H1 (cell line): ENCODE data around the gene DNLZ. TPM values are rescaled to one million over a fixed set of nuclear protein-coding genes. Genes with fewer than 3 reads are reported as not detected.

Experiments
- CTCF ChIA-PET: fragments of 300-600 bp; sonication (Branson Sonifier 250); formaldehyde crosslinking; loops from one replicate; lab custom pipeline; 2021; ENCODE audit not compliant: partially characterized antibody; lab: Charles Lee
- POLR2A ChIA-PET: fragments of 300-600 bp; sonication (Branson Sonifier 250); formaldehyde crosslinking; loops from one replicate; lab custom pipeline; 2021; ENCODE audit warnings: inconsistent platforms; ENCODE audit not compliant: partially characterized antibody; lab: Charles Lee
- DNase-seq, 2 experiments: peaks; one replicate each; pipeline versions ENCODE4 v3.0.0 to v3.0.0-alpha.2; 2010 to 2022; ENCODE audit warnings: low spot score in 2 of 2, low read depth in 1 of 2, mixed read lengths in 1 of 2
- FAIRE-seq: peaks from 2 replicates; lab custom pipeline; 2011; peaks lifted over from hg19 to GRCh38; lab: Jason Lieb, UNC
- H2AFZ ChIP-seq: 2 replicates; pipeline ENCODE4 v1.8.1; 2012; ENCODE audit warnings: low read length, inconsistent platforms
- H2AK5ac ChIP-seq: 2 replicates; pipeline ENCODE4 v1.6.1; 2013; ENCODE audit warnings: low read depth, low read length
- H2BK120ac ChIP-seq: replicated peaks from 2 replicates; pipeline ENCODE3; 2013; ENCODE audit warnings: low read depth, low read length, inconsistent platforms
- H2BK12ac ChIP-seq: 2 replicates; pipeline ENCODE4 v1.6.1; 2013; ENCODE audit warnings: low read depth, low read length
- H2BK15ac ChIP-seq: 2 replicates; pipeline ENCODE4 v1.6.1; 2013; ENCODE audit warnings: low read length
- H2BK20ac ChIP-seq: 2 replicates; pipeline ENCODE4 v1.6.1; 2013; ENCODE audit warnings: low read length
- H2BK5ac ChIP-seq: 2 replicates; pipeline ENCODE4 v1.6.1; 2013; ENCODE audit warnings: low read depth, low read length
- H3K14ac ChIP-seq: 2 replicates; pipeline ENCODE4 v1.6.1; 2013; ENCODE audit warnings: inconsistent platforms; ENCODE audit not compliant: insufficient read length
- H3K18ac ChIP-seq: 2 replicates; pipeline ENCODE4 v1.6.1; 2013; ENCODE audit warnings: low read length; ENCODE audit errors: extremely low read depth
- H3K23ac ChIP-seq: 2 replicates; pipeline ENCODE4 v1.6.1; 2013; ENCODE audit warnings: inconsistent platforms; ENCODE audit not compliant: insufficient read length
- H3K23me2 ChIP-seq: 2 replicates; pipeline ENCODE4 v1.6.1; 2013; ENCODE audit warnings: low read depth, low read length
- H3K27ac ChIP-seq: 2 replicates; pipeline ENCODE4 v1.6.1; 2011; ENCODE audit warnings: low read depth, low read length, inconsistent platforms
- H3K27me3 ChIP-seq, 4 experiments: replicated peaks in 1 of 4; 1 replicate in 1 of 4; 2 replicates in 3 of 4; pipeline versions ENCODE4 v1.6.1 to v1.8.1; 2011 to 2013; ENCODE audit warnings: low read length in 3 of 4, mild to moderate bottlenecking in 3 of 4, inconsistent platforms in 2 of 4, mixed read lengths in 2 of 4, moderate library complexity in 1 of 4; ENCODE audit not compliant: control insufficient read depth in 3 of 4, insufficient read depth in 3 of 4; ENCODE audit errors: extremely low read depth in 1 of 4
- H3K36me3 ChIP-seq, 4 experiments: 2 replicates each; pipeline versions ENCODE4 v1.6.1 to v1.8.1; 2011 to 2013; ENCODE audit warnings: mild to moderate bottlenecking in 4 of 4, low read length in 3 of 4, moderate library complexity in 2 of 4, control low read depth in 1 of 4, inconsistent platforms in 1 of 4; ENCODE audit not compliant: insufficient read depth in 4 of 4, control insufficient read depth in 2 of 4
- H3K4ac ChIP-seq: replicated peaks from 2 replicates; pipeline ENCODE3; 2013; ENCODE audit warnings: low read length, low read depth, mixed read lengths, inconsistent platforms; ENCODE audit not compliant: insufficient read length
- H3K4me1 ChIP-seq, 4 experiments: replicated peaks in 1 of 4; 1 replicate in 1 of 4; 2 replicates in 3 of 4; pipeline versions ENCODE4 v1.6.1 to v1.8.1; 2011 to 2013; ENCODE audit warnings: low read length in 3 of 4, inconsistent platforms in 2 of 4, mixed read lengths in 1 of 4; ENCODE audit not compliant: insufficient read depth in 4 of 4, control insufficient read depth in 3 of 4
- H3K4me2 ChIP-seq, 2 experiments: 2 replicates each; pipeline versions ENCODE4 v1.6.1 to v1.8.1; 2011 to 2013; ENCODE audit warnings: low read depth in 2 of 2, low read length in 2 of 2, control low read depth in 1 of 2, inconsistent platforms in 1 of 2, mild to moderate bottlenecking in 1 of 2; ENCODE audit not compliant: insufficient read depth in 1 of 2
- H3K4me3 ChIP-seq, 4 experiments: fragments of 200-600, 300-600 bp in 1 of 4; sonication (generic), shearing (Covaris generic), sonication (Bioruptor Twin) in 1 of 4; 2 replicates each; pipeline versions ENCODE4 v1.5.1 to v1.8.1; 2011 to 2016; ENCODE audit warnings: low read length in 4 of 4, low read depth in 3 of 4, control low read depth in 2 of 4, inconsistent platforms in 2 of 4, mild to moderate bottlenecking in 2 of 4, mixed read lengths in 1 of 4, moderate library complexity in 1 of 4; ENCODE audit not compliant: insufficient read depth in 2 of 4; ENCODE audit errors: extremely low read depth in 1 of 4
- H3K56ac ChIP-seq: replicated peaks from 2 replicates; pipeline ENCODE3; 2013; ENCODE audit warnings: low read depth, mild to moderate bottlenecking, mixed read lengths, low read length, inconsistent platforms; ENCODE audit not compliant: insufficient read length
- H3K79me1 ChIP-seq: 2 replicates; pipeline ENCODE4 v1.6.1; 2013; ENCODE audit warnings: low read depth, low read length, control low read depth
- H3K79me2 ChIP-seq, 2 experiments: 2 replicates each; pipeline versions ENCODE4 v1.6.1 to v1.8.1; 2012 to 2013; ENCODE audit warnings: low read length in 2 of 2, mild to moderate bottlenecking in 2 of 2, inconsistent platforms in 1 of 2; ENCODE audit not compliant: insufficient read depth in 2 of 2, control insufficient read depth in 1 of 2
- H3K9ac ChIP-seq, 4 experiments: replicated peaks in 1 of 4; 1 replicate in 1 of 4; 2 replicates in 3 of 4; pipeline versions ENCODE4 v1.6.1 to v1.8.1; 2011 to 2013; ENCODE audit warnings: low read depth in 3 of 4, low read length in 3 of 4, control low read depth in 2 of 4, mild to moderate bottlenecking in 2 of 4, moderate library complexity in 2 of 4, inconsistent platforms in 1 of 4; ENCODE audit errors: extremely low read depth in 1 of 4
- H3K9me3 ChIP-seq, 2 experiments: 2 replicates each; pipeline versions ENCODE4 v1.6.1 to v1.8.1; 2012 to 2013; ENCODE audit warnings: mild to moderate bottlenecking in 2 of 2, moderate library complexity in 2 of 2, control low read depth in 1 of 2, inconsistent platforms in 1 of 2, low read depth in 1 of 2, low read length in 1 of 2, mixed read lengths in 1 of 2; ENCODE audit not compliant: insufficient read depth in 2 of 2
- H4K20me1 ChIP-seq, 2 experiments: replicated peaks in 1 of 2; 2 replicates each; pipeline versions ENCODE3 to v1.8.1; 2011 to 2013; ENCODE audit warnings: inconsistent platforms in 2 of 2, low read length in 2 of 2, mild to moderate bottlenecking in 1 of 2; ENCODE audit not compliant: insufficient read depth in 2 of 2, control insufficient read depth in 1 of 2
- H4K5ac ChIP-seq: 2 replicates; pipeline ENCODE4 v1.6.1; 2013; ENCODE audit warnings: low read length, low read depth, mixed read lengths, inconsistent platforms; ENCODE audit not compliant: insufficient read length
- H4K8ac ChIP-seq: 2 replicates; pipeline ENCODE4 v1.8.0; 2013; ENCODE audit warnings: mild to moderate bottlenecking, moderate library complexity, low read length, inconsistent platforms; ENCODE audit not compliant: insufficient read depth; ENCODE audit errors: extremely low read depth
- H4K91ac ChIP-seq: replicated peaks from 2 replicates; pipeline ENCODE3; 2013; ENCODE audit warnings: low read length, mixed read lengths, inconsistent platforms; ENCODE audit not compliant: insufficient read length
- CBX5 ChIP-seq: fragments of 300-800, 300-1000 bp; sonication (generic); IDR thresholded peaks from 2 replicates; pipeline ENCODE4 v1.7.1; 2016; ENCODE audit warnings: antibody characterized with exemption, low read length, low read depth
- EGR1 ChIP-seq: IDR thresholded peaks from 2 replicates; pipeline ENCODE4 v1.6.1; 2011; ENCODE audit warnings: low read depth, low read length, borderline replicate concordance
- EZH2 ChIP-seq: fragments of 200-600 bp; sonication (generic); IDR thresholded peaks from 2 replicates; pipeline ENCODE4 v1.7.1; 2012; ENCODE audit warnings: low read depth, mild to moderate bottlenecking, moderate library complexity, low read length, inconsistent platforms; ENCODE audit not compliant: severe bottlenecking
- JUN ChIP-seq: IDR thresholded peaks from 2 replicates; pipeline ENCODE4 v1.6.1; 2011; ENCODE audit warnings: low read depth, mild to moderate bottlenecking, improper control_type of control experiment, low read length
- KDM5A ChIP-seq: fragments of 200-600 bp; IDR thresholded peaks from 2 replicates; pipeline ENCODE4 v1.7.1; 2012; ENCODE audit warnings: mild to moderate bottlenecking, low read length, inconsistent platforms, mixed read lengths
- NRF1 ChIP-seq: IDR thresholded peaks from 2 replicates; pipeline ENCODE4 v1.6.1; 2011; ENCODE audit warnings: mild to moderate bottlenecking, low read depth, low read length, improper control_type of control experiment
- POLR2A ChIP-seq, 2 experiments: IDR thresholded peaks; 1 replicate in 1 of 2; 2 replicates in 1 of 2; pipeline ENCODE4 v1.6.1; 2011; ENCODE audit warnings: low read depth in 2 of 2, low read length in 2 of 2, mild to moderate bottlenecking in 2 of 2; ENCODE audit errors: control extremely low read depth in 1 of 2
- POLR2AphosphoS5 ChIP-seq: IDR thresholded peaks from 2 replicates; pipeline ENCODE4 v1.6.1; 2011; ENCODE audit warnings: low read depth, low read length
- POU5F1 ChIP-seq: IDR thresholded peaks from 2 replicates; pipeline ENCODE4 v1.6.1; 2011; ENCODE audit warnings: low read depth, mild to moderate bottlenecking, low read length, moderate library complexity
- TAF1 ChIP-seq: IDR thresholded peaks from 2 replicates; pipeline ENCODE4 v1.6.1; 2011; ENCODE audit warnings: mild to moderate bottlenecking, low read depth, low read length
- WGBS, 2 experiments: shearing (Covaris generic) in 1 of 2; methylation state at CpG; one replicate each; pipeline versions ENCODE4 v1.1.6 to v1.1.7; 2013 to 2015; ENCODE audit warnings: low lambda C conversion rate in 2 of 2, mixed read lengths in 2 of 2, inconsistent platforms in 1 of 2, low coverage in 1 of 2, missing lambda C conversion rate in 1 of 2; ENCODE audit not compliant: insufficient replicate concordance in 2 of 2, insufficient coverage in 1 of 2, insufficient read length in 1 of 2; ENCODE audit errors: extremely low coverage in 1 of 2, missing lambda C conversion rate in 1 of 2; 5-methylcytosine and 5-hydroxymethylcytosine counted together
- polyA plus RNA-seq, 7 experiments: library from polyadenylated mRNA; depleted of rRNA in 3 of 7; stranded (reverse) in 5 of 7; unstranded in 2 of 7; fragments of >200 nt in 5 of 7; fragments of 200-250 nt in 2 of 7; gene quantifications; 1 replicate in 5 of 7; 2 replicates in 1 of 7; 4 replicates in 1 of 7; pipeline versions ENCODE4 v1.2.1 to v1.2.3, GENCODE V29; 2011 to 2013; ENCODE audit warnings: missing spikeins in 2 of 7, mixed read lengths in 2 of 7
- total RNA-seq: library from RNA; stranded (reverse); fragmentation: NEBNext Ultra II Directional; extraction: Animal tissue kit (Norgen Biotek cat#: 25700); gene quantifications from 2 replicates; pipeline ENCODE4 v1.2.1, GENCODE V29; 2021

The DNLZ gene
- total and polyA plus RNA-seq, 2 of the 8 experiments (the other 6 are each of a cell fraction or from before 2014, with no cell fraction given): 11.6 to 17.9 TPM

- no peak overlapping the region for H3K4me3 ChIP-seq
Observed at GRCh38 chr9:136322756-136323330, 40.7 kb downstream of the DNLZ start.

More at GRCh38 chr9:136322756-136323330, 40.7 kb downstream of the DNLZ start:
- Histone ChIP-seq H2BK20ac (no peak overlapping the region), H3K27ac (no peak overlapping the region), H4K20me1 (no peaks in the 10 kb centered on the region), H3K79me2 (no peaks in the 10 kb centered on the region), H3K4ac (no peak overlapping the region), H2AK5ac (no peak overlapping the region), H3K56ac (no peak overlapping the region), H2BK120ac (no peak overlapping the region), H3K36me3 (no peaks in the 10 kb centered on the region), H3K9ac (no peak overlapping the region), H3K9me3 (no peaks in the 10 kb centered on the region), H3K18ac (no peak overlapping the region), H3K23ac (no peak overlapping the region), H2BK15ac (no peak overlapping the region), H2BK5ac (no peak overlapping the region), H3K4me1 (peaks cover 0 to 13% (median 12%) of the 10 kb centered on the region in 4 experiments; a peak in 5 of 7 replicates), H4K5ac (no peak overlapping the region), H3K79me1 (no peaks in the 10 kb centered on the region), H2BK12ac (peak overlapping the region; percentile 46; the same call in 1 of the 2 replicates), H2AFZ (no peak overlapping the region), H3K4me2 (no peak overlapping the region), H4K8ac (no peak overlapping the region), H3K27me3 (no peaks in the 10 kb centered on the region), H3K23me2 (peaks cover 1% of the 10 kb centered on the region; the same call in 1 of the 2 replicates), H3K14ac (no peak overlapping the region), H4K91ac (peak overlapping the region; percentile 22)
- TF ChIP-seq NRF1 (no peak), TAF1 (no peak), KDM5A (no peak), JUN (no peak), EZH2 (no peak), POU5F1 (no peak), CBX5 (no peak), EGR1 (no peak), POLR2A (IDR thresholded peaks at IDR 0.05; ENCODE audit: control extremely low read depth in 1 of 2, low read depth in 2 of 2, low read length in 2 of 2) (no peak), POLR2AphosphoS5 (no peak)
- ChIA-PET CTCF (interaction anchor here (1.0 to 2.9 kb wide), 14 partner anchors 9 to 349 kb away, joined by 3 to 46 read pairs (median 5); partner anchors contain the start of gene DNLZ), POLR2A (interaction anchor here (1.0 to 1.5 kb wide), 5 partner anchors 10 to 66 kb away, joined by 3 to 6 read pairs (median 4); no protein-coding TSS in a partner anchor)
- 93% methylated on average over 21 of the region's 23 CpGs; no CpG with 5 or more reads in 1 of the 2 experiments for WGBS, 2 experiments
- DNase-seq (no peak), FAIRE-seq (no peak)
